Activated naive CD4-positive, alpha-beta T cell (primary cell): ENCODE data around the gene MGMT.
"Not testable (repeated sequence)": the region's sequence is repeated elsewhere in the genome, so short reads cannot be mapped to it uniquely, and the experiment has no call there.

ENCODE experiments used
- DNase-seq, 4 experiments: peaks; one replicate each; lab custom pipeline; 2025; lab: John Stamatoyannopoulos, UW

Gene MGMT

GRCh38 chr10:129466703-129467358 is at the start of gene MGMT:
Gene MGMT, plus strand, starts transcription at chr10:129467241.
- DNase-seq = peak; percentile 92 to 99 (median 98)

DNA sequence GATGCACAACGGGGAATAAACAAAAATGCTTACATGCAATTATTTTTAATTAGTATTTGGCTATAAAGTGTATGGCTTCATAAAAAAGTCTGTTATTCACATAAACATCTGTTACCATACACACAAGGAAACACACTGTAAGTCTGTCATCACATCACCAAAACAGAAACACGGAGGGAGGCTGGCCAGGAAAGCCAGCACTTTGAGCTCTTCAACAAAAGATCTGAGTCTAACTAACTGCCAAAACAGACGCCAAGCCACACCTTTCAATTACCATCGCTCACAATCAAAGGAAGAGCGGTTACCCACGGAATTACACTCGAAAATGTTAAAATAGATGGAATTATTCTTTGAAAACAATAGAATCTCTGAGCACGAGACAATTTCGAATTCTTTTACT is 49.2 kb upstream of the MGMT start:
- no peak for DNase-seq

- no peak for DNase-seq
These were observed 48.4 kb upstream of the MGMT start for GRCh38 chr10:129418496-129419225.

GRCh38 chr10:129419397-129419796 is 47.6 kb upstream of the MGMT start:
- DNase-seq = no peak

GRCh38 chr10:129421399-129422010 is 45.5 kb upstream of the MGMT start:
- no peak for DNase-seq

- DNase-seq = no peak
These were observed 42.1 kb upstream of the MGMT start for GRCh38 chr10:129424978-129425377.

DNA sequence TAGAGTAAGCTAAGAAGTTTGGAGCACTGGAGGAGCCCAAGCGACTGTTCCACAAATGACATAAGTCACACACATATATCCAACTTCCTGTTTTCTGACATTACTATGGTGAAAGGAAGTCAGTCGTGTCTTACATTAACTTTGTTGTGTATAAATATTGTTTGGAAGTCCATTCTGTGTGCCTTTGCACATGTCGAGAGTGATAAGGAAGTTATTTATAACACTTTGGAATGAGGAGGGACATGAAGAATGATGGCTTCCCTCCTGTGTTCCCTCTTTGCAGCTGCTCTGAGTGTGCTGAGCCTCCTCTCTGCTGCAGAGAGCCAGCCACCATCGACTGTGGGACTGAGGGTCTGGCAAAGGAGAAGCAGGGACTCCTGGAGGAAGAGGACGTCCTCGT is 40.4 kb upstream of the MGMT start:
- DNase-seq = no peak

GRCh38 chr10:129433266-129433665 is 33.8 kb upstream of the MGMT start:
- no peak for DNase-seq

DNA sequence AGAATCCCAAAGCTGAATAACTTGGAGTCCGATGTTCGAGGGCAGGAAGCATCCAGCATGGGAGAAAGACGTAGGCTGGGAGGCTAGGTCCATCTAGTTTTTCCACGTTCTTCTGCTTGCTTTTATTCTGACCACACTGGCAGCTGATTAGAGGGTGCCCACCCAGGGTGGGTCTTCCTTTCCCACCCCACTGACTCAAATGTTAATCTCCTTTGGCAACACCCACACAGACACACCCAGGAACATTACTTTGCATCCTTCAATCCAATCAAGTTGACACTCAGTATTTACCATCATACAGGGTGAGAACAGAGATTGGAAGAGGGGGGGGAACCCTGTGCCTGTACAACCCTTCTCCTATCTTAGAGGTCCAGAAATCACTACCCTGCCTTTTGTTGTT is 31.3 kb upstream of the MGMT start:
- DNase-seq = not testable (repeated sequence)

DNA sequence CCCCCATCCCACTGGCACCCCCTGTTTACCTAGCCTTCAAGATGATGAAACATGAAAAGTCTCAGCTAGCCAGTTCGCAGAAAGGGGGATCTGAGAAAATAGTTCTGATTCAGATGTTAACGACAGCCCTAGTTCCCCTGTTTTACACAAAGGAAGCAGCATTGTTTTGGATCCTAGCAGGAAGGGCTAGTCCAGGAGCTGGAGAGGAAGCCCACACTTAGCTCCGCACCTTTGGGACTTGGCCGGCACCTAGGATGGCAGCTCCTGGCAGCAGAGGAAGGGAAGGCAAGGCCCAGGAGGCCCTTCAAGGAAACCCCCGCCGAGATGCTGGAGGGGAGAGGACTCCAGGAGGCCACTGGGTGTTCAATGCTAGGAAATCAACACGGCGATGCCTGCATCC is 29.0 kb upstream of the MGMT start:
- DNase-seq = no peak

GRCh38 chr10:129440247-129440646 is 26.8 kb upstream of the MGMT start:
- DNase-seq = no peak

DNA sequence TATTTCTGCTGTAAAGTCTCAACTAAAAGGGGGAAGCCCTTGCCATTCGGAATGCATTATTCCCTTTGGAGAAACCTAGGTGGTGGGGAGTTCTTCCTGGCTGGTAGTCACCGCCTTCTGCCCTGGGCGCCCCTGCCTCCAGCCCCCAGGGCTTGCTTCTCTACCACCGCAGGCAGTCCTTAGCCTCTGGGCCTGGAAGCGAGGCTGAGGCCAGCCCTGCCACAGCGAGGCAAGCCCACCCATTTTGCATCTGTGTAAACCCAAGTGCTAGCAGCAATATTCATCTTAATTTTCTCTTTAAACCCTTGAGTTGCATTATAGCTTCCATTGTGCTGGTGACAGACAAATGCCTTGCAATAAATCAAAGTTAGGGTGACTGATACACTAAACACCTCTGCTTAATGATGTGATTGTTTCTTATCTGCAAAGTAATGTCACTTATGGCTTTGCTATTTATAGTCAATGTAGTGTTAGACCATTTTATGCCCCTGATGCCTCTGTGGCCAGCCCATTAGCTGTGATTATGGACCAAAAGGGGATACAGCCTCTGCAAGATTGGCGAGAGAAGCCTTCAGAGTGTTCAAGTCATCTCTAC is 26.2 kb upstream of the MGMT start:
- DNase-seq = no peak

DNA sequence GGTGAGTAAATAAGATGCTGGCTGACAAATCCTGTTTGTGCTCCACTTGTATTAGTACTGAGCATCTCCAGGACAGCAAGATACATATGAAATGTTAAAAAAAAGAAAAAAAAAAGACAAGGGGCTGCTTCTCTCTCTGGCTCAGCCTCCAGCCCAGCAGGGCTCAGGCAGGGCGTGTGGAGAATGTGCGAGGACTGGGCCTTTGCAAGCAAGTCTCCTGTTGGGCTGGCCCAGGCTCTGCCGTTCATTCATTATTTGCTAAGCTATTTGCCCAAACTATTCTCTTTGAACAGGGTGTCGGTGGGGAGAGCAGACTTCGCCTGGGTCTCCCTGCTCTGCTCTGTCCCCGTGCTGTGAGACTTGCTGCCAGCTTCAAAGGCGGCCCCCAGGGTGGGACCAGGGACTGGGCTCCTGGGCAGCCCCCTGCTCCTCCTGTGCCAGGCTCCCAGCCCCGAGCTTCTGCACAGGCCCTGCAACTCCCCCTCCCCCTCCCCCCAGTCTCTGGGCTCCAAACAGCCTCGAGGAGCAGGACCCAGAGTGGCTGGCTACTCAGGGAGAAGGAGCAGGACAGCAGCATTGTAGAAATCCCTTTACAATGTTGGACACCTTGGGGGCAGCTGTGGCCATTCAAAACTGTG is 25.6 kb upstream of the MGMT start:
- DNase-seq = no peak

GRCh38 chr10:129442866-129443265 is 24.2 kb upstream of the MGMT start:
- no peak for DNase-seq

DNA sequence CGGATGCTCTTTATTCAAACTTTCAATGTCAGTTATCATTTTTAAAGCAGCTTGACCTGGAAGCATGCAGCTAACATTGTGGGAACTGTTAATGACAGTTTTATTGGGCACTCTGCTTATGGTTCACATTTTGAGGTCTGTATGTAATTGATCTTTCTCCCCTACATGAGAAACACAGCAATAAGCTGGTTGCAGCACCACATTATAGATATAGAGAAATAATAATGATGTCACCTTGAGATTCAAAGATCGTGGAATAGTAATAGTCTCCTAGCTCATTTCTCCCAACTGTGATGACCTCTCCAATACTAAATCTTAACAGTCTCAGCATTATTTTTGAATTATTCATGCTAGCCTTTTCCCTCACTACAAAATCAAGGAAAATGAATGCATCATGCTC is 22.7 kb upstream of the MGMT start:
- no peak for DNase-seq

DNA sequence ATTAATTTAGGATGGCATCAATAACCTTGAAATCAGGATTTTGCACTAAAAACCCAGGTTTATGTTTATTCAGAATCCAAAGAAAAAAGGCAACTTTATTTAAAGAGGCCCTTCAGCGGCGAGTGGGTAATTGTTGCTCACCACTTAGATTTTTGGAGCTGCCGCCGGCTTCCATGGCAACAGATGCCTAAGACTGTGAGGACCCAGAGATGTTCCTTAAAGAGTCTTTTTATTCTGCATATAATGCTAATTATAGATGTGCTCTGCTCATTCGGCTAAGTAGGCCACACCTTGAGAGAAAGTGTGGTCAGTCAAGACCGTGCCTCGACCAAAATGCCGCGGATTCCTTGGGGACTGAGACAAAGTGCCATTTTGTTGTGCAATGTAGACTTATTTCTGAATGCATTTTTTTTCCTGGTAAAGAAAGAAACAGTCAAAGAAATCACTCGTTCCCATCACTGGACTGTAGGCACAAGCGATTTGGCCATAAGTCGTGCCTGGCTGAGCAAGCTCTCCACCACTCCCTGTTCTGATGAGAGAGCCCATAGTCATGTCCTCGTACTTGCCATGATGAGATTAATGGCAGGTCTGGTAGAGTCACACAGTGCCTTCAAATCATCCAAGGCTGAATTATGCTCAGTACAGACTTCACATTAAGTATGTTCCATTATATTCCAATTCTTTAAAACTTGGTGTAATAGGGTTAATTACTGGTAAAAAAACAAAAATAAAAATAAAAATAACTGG is 21.4 kb upstream of the MGMT start:
- DNase-seq = no peak

- DNase-seq = no peak
These were observed 20.9 kb upstream of the MGMT start for GRCh38 chr10:129446183-129446581.

DNA sequence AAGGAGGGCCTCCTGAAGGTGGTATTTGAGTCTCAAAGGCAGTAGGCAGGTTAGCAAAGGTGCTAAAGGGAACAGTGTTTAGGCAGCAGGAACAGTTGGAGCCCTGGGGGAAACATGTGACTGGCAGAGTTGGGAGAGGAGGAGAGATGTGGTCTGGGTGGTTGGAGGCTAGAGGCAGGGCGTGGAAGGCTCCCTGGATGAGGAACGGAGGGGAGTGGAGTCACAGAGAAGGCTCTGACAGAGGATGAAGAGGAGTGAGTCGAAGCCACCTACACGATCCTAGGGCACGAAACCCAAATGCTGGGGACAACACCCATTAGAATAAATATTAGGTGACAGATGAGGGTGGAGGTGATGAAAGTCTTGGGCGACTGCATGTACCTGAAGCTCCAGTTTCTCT is 19.6 kb upstream of the MGMT start:
- no peak for DNase-seq

DNA sequence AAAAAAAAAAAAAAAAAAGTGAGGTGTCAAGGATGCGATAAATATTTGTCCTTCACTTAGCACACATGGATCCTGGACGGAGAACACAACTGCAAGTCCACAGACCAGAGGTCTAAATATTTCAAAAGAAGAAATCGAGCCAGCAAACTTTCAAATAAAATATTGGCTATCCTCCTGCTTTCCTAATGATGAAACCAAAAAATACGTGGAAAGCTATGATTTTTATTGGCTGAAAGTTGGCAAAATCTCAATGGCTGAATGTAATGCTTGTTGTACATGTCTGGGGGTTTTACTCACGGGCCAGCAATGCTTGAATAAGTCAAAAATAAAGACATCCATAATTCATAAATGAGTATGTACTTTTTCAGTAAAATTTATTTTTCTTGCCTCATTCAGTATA is 19.0 kb upstream of the MGMT start:
- no peak for DNase-seq

DNA sequence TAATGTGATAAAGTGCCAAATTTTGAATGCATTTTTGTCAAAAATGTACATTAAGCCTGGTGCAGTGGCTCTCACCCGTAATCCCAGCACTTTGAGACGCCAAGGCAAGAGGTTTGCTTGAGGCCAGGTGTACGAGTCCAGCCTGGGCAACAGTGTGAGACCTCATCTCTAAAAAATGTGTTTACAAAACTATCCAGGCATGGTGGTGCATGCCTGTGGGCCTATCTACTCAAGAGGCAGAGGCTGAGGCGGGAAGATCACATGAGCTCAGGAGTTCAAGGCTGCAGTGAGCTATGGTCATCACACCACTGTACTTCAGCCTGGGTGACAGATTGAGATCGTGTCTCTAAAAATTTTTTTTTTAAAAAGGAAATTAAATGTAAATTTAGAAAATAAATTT is 18.5 kb upstream of the MGMT start:
- DNase-seq = no peak

DNA sequence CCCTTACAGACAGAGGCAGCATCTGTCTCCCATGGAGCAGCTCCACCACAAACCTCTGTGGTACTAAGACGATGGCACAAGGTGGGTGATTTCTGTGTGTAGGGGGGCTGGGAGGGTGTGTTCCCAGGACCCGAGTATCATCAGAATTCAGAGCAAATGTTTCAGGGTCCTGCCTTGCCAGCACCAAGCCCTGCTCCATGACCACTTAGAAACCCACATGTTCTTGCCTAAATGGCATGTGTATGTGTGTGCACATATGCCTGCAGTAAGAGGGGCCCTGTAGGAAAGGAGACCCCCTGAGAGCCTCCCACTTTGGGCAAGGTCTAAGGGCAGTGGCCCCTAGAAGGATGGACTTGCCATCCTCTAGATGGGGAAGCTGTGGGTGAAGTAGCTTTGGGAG is 17.1 kb upstream of the MGMT start:
- no peak for DNase-seq

GRCh38 chr10:129450391-129450790 is 16.6 kb upstream of the MGMT start:
- no peak for DNase-seq
